ENCODE measurements around the gene PCSK5. TPM values are rescaled to one million over a fixed set of nuclear protein-coding genes. Genes with fewer than 3 reads are reported as not detected.

Gene PCSK5
- total and polyA plus RNA-seq, 12 donors: 2.2 to 31.8 (median 8.4) TPM

DNA sequence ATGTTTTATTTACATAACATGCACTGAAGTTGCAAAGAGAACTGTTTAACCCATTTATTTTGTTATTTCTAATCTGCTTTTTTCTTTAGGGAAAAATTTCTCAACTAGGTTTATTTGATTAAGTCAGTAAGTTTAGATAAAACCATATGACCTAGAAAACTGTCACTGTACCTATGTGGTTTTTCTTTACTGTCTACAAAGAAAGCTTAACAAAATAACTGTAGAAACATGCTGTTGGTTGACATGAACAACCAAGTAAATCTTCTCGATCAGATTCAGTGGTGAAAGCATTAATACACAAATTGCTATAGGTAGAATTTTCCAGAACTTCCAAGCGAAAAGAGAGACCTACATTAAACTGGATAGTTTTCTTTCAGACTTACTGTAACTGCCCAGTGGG, 137.4 kb downstream of the PCSK5 start:
- H3K9me3 ChIP-seq (replicated peaks in 1 of 3): no peaks in the 10 kb centered on the region
- no peaks in the 10 kb centered on the region for H3K4me1 ChIP-seq (replicated peaks in 1 of 2)
- H3K4me3 ChIP-seq: no peak overlapping the region
- DNase-seq: no peak
- intact Hi-C loops (cut with DNase I): no loop called here
- TF ChIP-seq, protein P1, sequence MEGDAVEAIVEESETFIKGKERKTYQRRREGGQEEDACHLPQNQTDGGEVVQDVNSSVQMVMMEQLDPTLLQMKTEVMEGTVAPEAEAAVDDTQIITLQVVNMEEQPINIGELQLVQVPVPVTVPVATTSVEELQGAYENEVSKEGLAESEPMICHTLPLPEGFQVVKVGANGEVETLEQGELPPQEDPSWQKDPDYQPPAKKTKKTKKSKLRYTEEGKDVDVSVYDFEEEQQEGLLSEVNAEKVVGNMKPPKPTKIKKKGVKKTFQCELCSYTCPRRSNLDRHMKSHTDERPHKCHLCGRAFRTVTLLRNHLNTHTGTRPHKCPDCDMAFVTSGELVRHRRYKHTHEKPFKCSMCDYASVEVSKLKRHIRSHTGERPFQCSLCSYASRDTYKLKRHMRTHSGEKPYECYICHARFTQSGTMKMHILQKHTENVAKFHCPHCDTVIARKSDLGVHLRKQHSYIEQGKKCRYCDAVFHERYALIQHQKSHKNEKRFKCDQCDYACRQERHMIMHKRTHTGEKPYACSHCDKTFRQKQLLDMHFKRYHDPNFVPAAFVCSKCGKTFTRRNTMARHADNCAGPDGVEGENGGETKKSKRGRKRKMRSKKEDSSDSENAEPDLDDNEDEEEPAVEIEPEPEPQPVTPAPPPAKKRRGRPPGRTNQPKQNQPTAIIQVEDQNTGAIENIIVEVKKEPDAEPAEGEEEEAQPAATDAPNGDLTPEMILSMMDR (IDR thresholded peaks at IDR 0.05): no peak
- no peak for TF ChIP-seq POLR2A (IDR thresholded peaks at IDR 0.05)
- H3K27ac ChIP-seq: no peak overlapping the region
- 84 to 96% (median 93%) methylated on average over 2 of the region's 2 CpGs for WGBS, 4 donors
- H3K27me3 ChIP-seq: no peaks in the 10 kb centered on the region
- H3K36me3 ChIP-seq (replicated peaks in 1 of 2): peaks cover 0 to 12% of the 10 kb centered on the region in 2 donors

DNA sequence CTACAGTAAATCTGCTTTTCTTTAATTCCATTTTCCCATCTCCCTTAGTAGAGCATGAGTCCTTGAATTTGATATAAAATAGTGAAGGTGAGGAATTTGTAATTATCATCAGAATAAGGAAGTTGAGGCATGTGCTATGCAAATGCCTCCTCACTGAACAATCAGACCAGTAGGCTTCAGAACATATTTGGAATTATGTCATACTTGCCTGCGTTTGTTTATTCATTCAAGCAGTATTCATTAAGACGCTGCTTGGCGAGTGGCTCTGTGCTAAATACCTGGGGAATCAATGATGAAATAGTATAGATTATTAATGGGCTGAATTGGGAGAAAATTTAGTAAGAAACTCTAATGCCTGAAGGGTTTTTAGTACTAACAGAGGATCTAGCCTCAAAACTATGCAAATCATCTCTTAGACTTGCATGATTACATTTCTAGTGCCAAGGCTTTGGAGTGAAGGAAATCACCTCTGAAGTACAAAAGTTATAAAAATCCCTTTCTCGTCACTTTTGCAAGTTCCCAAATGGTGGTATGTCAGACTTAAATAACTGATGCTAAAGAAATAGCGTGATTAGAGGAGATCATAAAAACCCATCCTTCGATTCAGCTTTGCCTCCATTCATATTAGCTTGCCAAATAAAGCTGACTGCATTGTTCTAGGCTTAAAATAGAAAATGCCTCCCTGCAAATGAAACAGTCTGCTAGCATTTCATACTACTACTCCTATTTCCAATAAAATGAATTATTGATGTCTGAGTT, 141.7 kb downstream of the PCSK5 start:
- Histone ChIP-seq H3K36me3 (replicated peaks in 1 of 2) (no peaks in the 10 kb centered on the region), H3K4me3 (no peak overlapping the region), H3K4me1 (replicated peaks in 1 of 2) (no peaks in the 10 kb centered on the region), H3K27ac (no peak overlapping the region), H3K27me3 (no peaks in the 10 kb centered on the region), H3K9me3 (replicated peaks in 1 of 3) (no peaks in the 10 kb centered on the region)
- 73 to 83% (median 75%) methylated on average over 6 of the region's 6 CpGs for WGBS, 4 donors
- DNase-seq: no peak
- TF ChIP-seq, protein P1 (IDR thresholded peaks at IDR 0.05): no peak
- TF ChIP-seq POLR2A (IDR thresholded peaks at IDR 0.05): no peak
- intact Hi-C loops (cut with DNase I): no loop called here

DNA sequence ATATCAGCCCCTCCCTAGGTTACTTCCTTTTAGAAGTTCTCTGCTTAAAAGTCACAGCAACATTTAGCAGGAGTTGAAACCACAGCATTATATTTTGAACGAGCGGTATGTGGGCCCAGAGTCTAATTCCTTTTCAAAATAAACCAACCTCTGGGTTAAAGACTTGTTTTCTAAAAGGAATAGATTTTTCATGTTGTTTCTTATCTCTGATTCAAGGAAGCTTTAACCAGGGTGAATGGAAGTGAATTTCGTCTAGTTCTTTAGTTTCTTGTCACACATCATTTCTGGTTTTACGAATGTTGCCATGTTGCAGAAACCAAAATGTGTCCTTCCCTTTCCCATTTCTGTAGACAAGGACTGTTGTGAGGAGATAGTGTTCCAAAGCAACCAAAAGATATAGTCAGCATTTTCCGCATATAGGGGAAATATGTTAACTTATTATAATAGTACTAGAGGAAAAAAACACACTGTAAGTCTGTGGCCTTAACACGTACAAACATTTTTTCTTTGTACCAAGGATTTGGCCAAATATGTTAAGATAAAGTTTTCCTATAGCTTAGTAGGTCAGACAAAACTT, 142.4 kb downstream of the PCSK5 start:
- H3K4me3 ChIP-seq: no peak overlapping the region
- TF ChIP-seq, protein P1 (IDR thresholded peaks at IDR 0.05): no peak
- no peak for TF ChIP-seq POLR2A (IDR thresholded peaks at IDR 0.05)
- no peaks in the 10 kb centered on the region for H3K9me3 ChIP-seq (replicated peaks in 1 of 3)
- no peaks in the 10 kb centered on the region for H3K36me3 ChIP-seq (replicated peaks in 1 of 2)
- intact Hi-C loops (cut with DNase I): no loop called here
- no peak for DNase-seq
- H3K4me1 ChIP-seq (replicated peaks in 1 of 2): no peaks in the 10 kb centered on the region
- 76 to 88% (median 81%) methylated on average over 6 of the region's 6 CpGs for WGBS, 4 donors
- no peaks in the 10 kb centered on the region for H3K27me3 ChIP-seq
- H3K27ac ChIP-seq: no peak overlapping the region

DNA sequence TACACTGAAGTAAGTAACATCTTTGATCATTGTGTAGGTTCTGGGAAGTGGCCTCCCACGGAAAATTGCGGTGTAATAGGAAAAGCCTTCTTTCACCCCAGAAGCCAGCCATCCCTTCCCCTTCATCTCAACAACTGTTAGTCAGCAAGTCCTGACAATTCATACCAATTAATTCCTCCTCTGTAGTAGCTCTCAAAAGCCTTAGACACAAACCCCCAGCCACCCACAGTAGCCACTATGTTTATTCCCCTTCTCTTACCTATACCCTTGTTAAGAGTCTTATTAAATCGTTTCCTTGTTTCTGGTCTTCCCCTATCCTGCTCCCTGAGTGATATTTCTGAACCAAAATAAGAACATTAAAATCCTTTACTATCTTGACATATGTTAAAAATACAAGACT, 143.6 kb downstream of the PCSK5 start:
- no peak for DNase-seq
- no peak for TF ChIP-seq POLR2A (IDR thresholded peaks at IDR 0.05)
- TF ChIP-seq, protein P1 (IDR thresholded peaks at IDR 0.05): no peak
- H3K36me3 ChIP-seq (replicated peaks in 1 of 2): no peaks in the 10 kb centered on the region
- H3K27me3 ChIP-seq: no peaks in the 10 kb centered on the region
- no peak overlapping the region for H3K4me3 ChIP-seq
- no peaks in the 10 kb centered on the region for H3K4me1 ChIP-seq (replicated peaks in 1 of 2)
- intact Hi-C loops (cut with DNase I): no loop called here
- no peak overlapping the region for H3K27ac ChIP-seq
- 91 to 95% (median 93%) methylated on average over 3 of the region's 3 CpGs for whole genome bisulfite sequencing, 4 donors
- no peaks in the 10 kb centered on the region for H3K9me3 ChIP-seq (replicated peaks in 1 of 3)

Data from adrenal gland (tissue), 12 donors.